Stimulated activated naive CD8-positive, alpha-beta T cell treated with anti-CD3 and anti-CD28 coated beads, Interleukin-15, amount 100 ng/mL, for 72 hours (primary cell): ENCODE measurements around the gene CDH22.
A peak's percentile ranks its signal among the peaks of the same experiment; 100 is the strongest.

Experiments
- ATAC-seq: fragments of 150-1000 bp; cut with Tn5 transposase; 2 replicates; pipeline ENCODE4 v1.10.0; 2021; ENCODE audit warnings: mild to moderate bottlenecking, moderate library complexity
- DNase-seq, 2 donors: peaks; one replicate each; pipeline ENCODE4 v3.0.0; 2021 to 2022
- H3K27ac Mint-ChIP-seq, 2 donors: one replicate each; pipeline ENCODE4 v1.8.0; 2022; ENCODE audit warnings: mild to moderate bottlenecking in 2 of 2, mixed read lengths in 2 of 2, moderate library complexity in 2 of 2
- H3K27me3 Mint-ChIP-seq: one replicate; pipeline ENCODE4 v1.8.0; 2022; ENCODE audit warnings: mixed read lengths
- H3K4me1 Mint-ChIP-seq: one replicate; pipeline ENCODE4 v1.8.0; 2022; ENCODE audit warnings: mild to moderate bottlenecking, mixed read lengths
- H3K4me3 Mint-ChIP-seq, 2 donors: one replicate each; pipeline ENCODE4 v1.8.0; 2022; ENCODE audit warnings: mild to moderate bottlenecking in 2 of 2, mixed read lengths in 2 of 2, moderate library complexity in 1 of 2
- H3K9me3 Mint-ChIP-seq, 2 donors: one replicate each; pipeline ENCODE4 v1.8.0; 2022; ENCODE audit warnings: mixed read lengths in 2 of 2

Gene CDH22

DNA sequence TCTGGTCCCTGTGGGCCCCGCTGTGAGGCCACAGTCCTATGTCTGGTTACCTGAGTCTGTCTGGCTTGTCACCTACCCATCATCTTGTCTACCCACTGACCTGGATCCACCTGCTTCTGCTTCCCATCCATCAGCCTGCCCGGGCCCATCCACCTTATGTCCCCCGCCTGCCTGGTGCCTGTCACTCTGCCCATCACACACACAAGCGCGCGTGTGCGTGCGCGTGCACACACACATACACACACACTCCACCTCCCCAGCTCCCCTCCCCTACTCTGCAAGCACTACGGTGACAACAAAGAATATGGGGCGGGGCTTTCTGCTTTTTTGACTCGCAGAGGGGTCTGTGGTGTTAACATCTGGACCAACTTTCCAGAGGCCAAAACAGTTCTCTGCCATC, 8.0 kb downstream of the CDH22 start:
- DNase-seq (no peak), ATAC-seq (no peak)
- Mint-ChIP-seq H3K27me3 (peaks cover 61% of the 10 kb centered on the region), H3K9me3 (no peaks in the 10 kb centered on the region), H3K4me3 (no peak overlapping the region), H3K4me1 (no peaks in the 10 kb centered on the region), H3K27ac (no peak overlapping the region)

DNA sequence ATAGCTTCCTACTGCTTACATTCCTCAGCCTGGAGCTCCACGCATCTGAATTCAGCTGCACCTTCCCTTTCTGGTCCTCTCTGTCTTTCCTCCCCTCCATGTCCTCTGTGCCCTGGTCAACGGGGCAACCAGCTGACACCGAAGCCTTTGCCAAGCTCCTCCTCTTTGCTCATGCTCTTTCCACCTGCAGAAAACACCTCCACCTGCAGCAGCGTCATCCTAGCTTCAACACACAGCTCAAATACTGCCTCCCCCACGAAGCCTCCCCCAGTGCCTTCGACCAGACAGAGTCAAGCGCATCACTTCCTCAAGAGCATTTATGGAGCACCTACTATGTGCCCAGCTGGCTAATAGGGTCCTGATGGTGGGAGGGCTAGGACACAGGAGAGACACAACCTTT, 9.2 kb downstream of the CDH22 start:
- DNase-seq (no peak), ATAC-seq (no peak)
- no peak overlapping the region for H3K27ac Mint-ChIP-seq
- H3K9me3 Mint-ChIP-seq, result no peaks in the 10 kb centered on the region
- H3K4me1 Mint-ChIP-seq, result no peaks in the 10 kb centered on the region
- H3K27me3 Mint-ChIP-seq, result peaks cover 67% of the 10 kb centered on the region
- H3K4me3 Mint-ChIP-seq, result no peak overlapping the region

DNA sequence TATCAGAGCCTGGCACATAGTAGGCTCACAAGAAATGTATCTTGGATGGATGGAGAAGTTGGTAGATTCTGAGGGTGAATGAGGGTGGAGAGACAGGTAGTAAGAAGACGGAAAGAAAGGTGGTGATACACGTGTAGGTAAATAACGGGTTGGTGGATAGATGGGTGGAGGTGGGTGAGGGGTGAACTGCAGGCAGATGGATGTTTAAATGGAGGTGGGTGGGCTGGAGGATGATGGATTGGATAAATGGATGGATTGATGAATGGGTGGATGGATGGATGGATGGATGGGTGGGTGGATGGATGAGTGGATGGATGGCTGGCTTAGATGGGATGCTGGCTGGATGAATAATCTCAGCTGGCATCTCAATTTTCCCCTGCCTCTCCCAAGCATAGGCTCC, 9.9 kb downstream of the CDH22 start:
- H3K9me3 Mint-ChIP-seq, result no peaks in the 10 kb centered on the region
- DNase-seq (no peak), ATAC-seq (no peak)
- H3K27me3 Mint-ChIP-seq, result peaks cover 61% of the 10 kb centered on the region
- no peaks in the 10 kb centered on the region for H3K4me1 Mint-ChIP-seq
- no peak overlapping the region for H3K27ac Mint-ChIP-seq
- no peak overlapping the region for H3K4me3 Mint-ChIP-seq

DNA sequence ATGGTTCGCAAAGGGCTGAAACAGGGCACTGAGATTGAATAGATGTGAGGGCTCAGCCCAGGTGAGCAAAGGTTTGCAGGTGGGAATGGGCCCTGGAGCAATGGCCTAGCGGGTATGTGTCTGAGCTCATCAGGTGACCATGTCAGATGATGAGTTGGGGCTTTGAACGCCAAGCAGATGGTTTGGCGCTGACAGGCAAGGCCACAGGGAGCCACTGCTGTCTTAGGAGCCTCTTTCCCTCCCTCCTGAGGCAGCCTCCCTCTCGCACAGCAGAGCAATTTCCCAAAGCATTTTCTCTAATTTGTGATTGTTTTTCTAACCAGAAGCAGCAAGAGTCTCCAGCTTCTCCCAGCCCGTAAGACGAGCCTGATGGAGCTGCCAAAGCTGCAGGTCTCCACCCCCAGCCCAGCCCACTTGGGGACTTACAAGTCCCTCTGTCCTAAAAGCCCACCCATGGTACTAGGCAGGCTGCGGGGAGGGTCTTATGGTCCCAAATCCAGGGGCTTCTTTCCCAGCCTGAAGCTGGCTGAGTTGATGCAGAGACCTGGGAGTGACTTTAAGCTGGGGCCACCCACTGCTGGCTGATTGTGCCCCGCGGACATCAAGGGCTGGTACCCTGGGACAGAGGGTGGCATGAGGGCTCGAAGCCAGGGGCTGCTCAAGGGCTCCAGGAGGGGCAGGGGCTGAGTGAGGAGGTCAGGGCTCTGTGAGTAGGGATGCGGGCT, 11.6 kb downstream of the CDH22 start:
- Mint-ChIP-seq H3K4me1 (no peaks in the 10 kb centered on the region), H3K4me3 (no peak overlapping the region), H3K9me3 (no peaks in the 10 kb centered on the region), H3K27ac (no peak overlapping the region), H3K27me3 (peaks cover 65% of the 10 kb centered on the region)
- no peak for DNase-seq
- ATAC-seq, result no peak

DNA sequence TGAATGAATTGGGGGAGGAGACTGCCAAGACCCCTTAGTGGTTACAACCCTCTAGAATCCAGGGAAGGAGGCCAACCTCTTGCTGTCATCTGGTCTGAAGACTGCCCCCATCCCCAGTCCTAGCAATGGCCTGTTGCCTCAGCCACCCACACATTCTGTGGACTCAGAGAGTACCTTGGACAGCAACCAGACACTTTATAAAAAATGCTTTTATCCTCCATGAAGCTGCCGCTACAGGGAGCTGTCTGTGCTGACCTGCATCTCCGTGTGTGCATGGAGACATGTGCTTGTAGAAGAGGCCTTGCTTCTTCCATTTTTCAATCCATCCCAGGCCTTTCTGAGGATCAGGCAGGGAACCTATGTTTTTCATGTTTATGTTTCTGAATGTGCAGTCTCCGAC, 15.2 kb downstream of the CDH22 start:
- DNase-seq (no peak), ATAC-seq (no peak)
- Mint-ChIP-seq H3K9me3 (no peaks in the 10 kb centered on the region), H3K4me1 (no peaks in the 10 kb centered on the region), H3K27me3 (peaks cover 66% of the 10 kb centered on the region), H3K4me3 (no peak overlapping the region), H3K27ac (no peak overlapping the region)

DNA sequence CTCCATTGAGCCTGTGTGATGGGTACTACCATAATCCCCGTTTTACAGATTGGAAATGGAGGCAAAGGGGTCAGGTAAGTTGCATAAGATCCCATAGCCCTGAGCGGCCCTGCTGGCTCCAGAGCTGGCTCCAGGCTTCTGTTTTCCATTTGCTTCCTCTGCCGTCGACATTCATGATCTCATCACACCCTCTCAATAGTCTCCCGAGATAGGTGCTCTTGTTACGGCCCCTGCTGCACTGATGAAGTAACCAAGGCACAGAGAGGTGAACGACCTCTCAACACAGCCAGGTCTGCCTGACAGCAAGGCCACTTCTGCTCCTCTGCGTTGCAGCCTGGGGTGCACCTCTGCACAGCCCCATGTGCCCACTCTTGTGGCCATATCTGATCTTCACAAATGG, 16.9 kb downstream of the CDH22 start:
- DNase-seq, result no peak
- H3K4me1 Mint-ChIP-seq, result no peaks in the 10 kb centered on the region
- H3K27ac Mint-ChIP-seq, result no peak overlapping the region
- H3K9me3 Mint-ChIP-seq, result no peaks in the 10 kb centered on the region
- peaks cover 49% of the 10 kb centered on the region for H3K27me3 Mint-ChIP-seq
- no peak overlapping the region for H3K4me3 Mint-ChIP-seq
- ATAC-seq, result no peak

DNA sequence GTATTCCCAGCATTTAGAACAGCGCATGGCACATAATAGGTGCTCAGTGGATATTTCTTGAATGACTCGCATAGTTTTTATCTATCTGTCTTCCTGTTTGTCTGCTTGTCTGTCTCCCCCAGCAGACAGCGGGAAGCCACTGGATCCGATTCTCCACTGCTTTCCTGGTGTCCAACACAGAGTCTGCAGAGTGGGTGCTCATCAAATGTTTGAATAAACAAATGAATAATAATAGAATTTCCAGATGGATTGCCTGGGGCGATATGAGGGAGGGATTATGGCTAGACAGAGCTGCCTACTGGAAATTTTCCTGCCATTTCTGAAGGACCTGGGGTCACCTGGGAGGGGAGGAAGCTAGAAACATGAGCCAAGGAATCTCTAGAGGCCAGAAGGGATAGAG, 18.9 kb downstream of the CDH22 start:
- DNase-seq (no peak), ATAC-seq (no peak)
- no peaks in the 10 kb centered on the region for H3K9me3 Mint-ChIP-seq
- peaks cover 38% of the 10 kb centered on the region for H3K27me3 Mint-ChIP-seq
- H3K27ac Mint-ChIP-seq, result no peak overlapping the region
- no peaks in the 10 kb centered on the region for H3K4me1 Mint-ChIP-seq
- H3K4me3 Mint-ChIP-seq, result no peak overlapping the region

DNA sequence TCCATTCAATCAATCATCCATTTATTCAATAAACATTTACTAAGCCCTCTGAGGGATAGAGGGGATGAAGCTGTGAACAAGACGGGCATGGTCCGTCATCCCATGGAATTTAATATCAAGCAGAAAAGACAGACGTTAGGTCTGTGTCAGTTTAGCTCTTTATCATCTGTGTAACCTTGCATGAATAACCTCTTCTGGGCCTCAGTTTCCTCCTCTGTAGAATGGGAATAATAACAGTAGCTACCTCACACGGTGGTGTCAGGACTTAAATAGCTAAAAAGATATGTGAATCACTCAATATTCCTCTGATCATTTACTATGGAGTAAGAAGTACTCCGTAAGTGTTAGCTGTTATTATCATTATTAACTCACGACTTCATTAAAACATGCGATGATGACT, 21.3 kb downstream of the CDH22 start:
- no peaks in the 10 kb centered on the region for H3K9me3 Mint-ChIP-seq
- DNase-seq (no peak), ATAC-seq (no peak)
- no peak overlapping the region for H3K4me3 Mint-ChIP-seq
- peaks cover 47% of the 10 kb centered on the region for H3K27me3 Mint-ChIP-seq
- H3K27ac Mint-ChIP-seq, result no peak overlapping the region
- H3K4me1 Mint-ChIP-seq, result no peaks in the 10 kb centered on the region

DNA sequence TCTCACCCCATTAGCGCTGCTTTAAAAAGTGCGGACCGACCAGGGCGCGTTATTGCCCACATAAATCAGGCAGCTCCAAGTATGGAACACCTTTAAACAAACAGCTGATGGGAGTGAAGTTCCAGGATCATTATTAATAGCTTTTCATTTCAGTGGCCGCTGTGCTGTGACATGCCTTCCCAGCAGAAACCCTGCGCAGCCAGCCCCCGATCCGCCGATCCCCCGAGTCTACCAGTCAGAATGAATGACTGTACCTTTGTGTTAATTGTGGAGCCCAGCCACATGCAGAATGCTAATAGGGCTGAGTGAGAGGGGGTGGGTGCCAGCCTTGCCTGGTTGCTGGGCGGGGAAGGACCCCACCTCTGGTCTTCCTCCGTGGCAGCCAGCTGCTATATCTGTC, 21.9 kb downstream of the CDH22 start:
- no peak for DNase-seq
- Mint-ChIP-seq H3K27me3 (peaks cover 47% of the 10 kb centered on the region), H3K4me1 (no peaks in the 10 kb centered on the region), H3K9me3 (no peaks in the 10 kb centered on the region), H3K27ac (no peak overlapping the region), H3K4me3 (no peak overlapping the region)
- no peak for ATAC-seq

DNA sequence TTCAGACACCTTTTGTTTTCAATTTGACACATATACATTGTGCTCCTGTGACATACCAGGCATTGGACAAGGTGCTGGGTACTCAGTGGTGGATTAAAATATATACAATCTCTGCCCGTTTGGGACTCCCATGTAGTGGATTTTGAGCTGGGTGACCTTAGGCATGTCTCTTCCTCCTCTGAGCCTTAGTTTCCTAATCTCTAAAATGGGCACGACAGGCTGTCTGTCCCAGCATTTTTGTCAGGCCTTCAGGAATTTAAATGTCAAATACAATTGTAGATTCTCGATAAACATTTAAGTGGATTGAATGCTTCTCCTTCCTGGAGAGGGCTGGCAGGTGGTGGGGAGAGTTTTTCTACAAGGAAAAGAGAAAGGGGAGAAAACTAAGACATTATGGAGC, 22.6 kb downstream of the CDH22 start:
- no peak for ATAC-seq
- Mint-ChIP-seq H3K9me3 (no peaks in the 10 kb centered on the region), H3K4me3 (no peak overlapping the region), H3K27ac (no peak overlapping the region), H3K27me3 (peaks cover 51% of the 10 kb centered on the region), H3K4me1 (no peaks in the 10 kb centered on the region)
- DNase-seq, result no peak

DNA sequence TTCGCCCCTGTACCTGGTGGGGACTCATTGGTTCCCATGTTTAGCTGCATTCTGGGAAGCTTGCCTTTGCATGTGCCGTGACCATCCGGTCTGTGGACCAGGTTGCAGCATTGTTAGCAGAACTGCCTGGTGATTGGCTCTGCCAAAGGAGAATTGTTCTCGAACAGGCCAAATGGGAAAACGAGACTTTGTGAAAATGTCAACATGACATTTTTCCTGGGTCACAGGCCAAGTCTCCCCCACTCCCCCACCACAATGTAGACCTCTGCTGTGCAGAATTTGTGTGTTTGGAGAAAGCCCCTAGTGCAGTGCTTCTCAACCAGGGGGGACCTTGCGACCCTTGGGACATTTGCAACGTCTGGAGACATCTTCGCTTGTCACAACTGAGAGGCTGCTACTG, 23.2 kb downstream of the CDH22 start:
- ATAC-seq (no peak), DNase-seq (no peak)
- no peak overlapping the region for H3K4me3 Mint-ChIP-seq
- H3K27ac Mint-ChIP-seq, result no peak overlapping the region
- H3K4me1 Mint-ChIP-seq, result no peaks in the 10 kb centered on the region
- H3K9me3 Mint-ChIP-seq, result no peaks in the 10 kb centered on the region
- peaks cover 49% of the 10 kb centered on the region for H3K27me3 Mint-ChIP-seq

DNA sequence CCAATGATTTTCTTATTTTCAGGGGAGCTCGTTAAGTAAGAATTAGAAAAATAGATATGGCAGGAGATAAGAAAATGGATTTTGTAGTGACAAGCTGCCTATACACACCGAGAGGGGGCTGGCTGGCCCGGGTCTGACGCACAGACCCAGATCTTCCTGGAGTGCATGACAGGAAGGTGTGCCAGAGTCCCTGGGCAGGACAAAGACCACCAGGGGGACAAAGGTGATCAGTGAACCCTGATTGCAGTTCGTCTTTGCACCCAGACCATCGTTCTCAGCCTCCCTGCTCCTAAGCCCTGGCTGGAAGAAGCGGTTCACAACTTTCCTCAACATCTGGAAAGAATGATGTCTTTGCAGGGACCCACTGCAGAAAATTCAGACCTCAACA, 24.3 kb downstream of the CDH22 start:
- ATAC-seq (no peak), DNase-seq (no peak)
- no peak overlapping the region for H3K27ac Mint-ChIP-seq
- no peak overlapping the region for H3K4me3 Mint-ChIP-seq
- H3K4me1 Mint-ChIP-seq, result no peaks in the 10 kb centered on the region
- H3K27me3 Mint-ChIP-seq, result peaks cover 49% of the 10 kb centered on the region
- no peaks in the 10 kb centered on the region for H3K9me3 Mint-ChIP-seq

DNA sequence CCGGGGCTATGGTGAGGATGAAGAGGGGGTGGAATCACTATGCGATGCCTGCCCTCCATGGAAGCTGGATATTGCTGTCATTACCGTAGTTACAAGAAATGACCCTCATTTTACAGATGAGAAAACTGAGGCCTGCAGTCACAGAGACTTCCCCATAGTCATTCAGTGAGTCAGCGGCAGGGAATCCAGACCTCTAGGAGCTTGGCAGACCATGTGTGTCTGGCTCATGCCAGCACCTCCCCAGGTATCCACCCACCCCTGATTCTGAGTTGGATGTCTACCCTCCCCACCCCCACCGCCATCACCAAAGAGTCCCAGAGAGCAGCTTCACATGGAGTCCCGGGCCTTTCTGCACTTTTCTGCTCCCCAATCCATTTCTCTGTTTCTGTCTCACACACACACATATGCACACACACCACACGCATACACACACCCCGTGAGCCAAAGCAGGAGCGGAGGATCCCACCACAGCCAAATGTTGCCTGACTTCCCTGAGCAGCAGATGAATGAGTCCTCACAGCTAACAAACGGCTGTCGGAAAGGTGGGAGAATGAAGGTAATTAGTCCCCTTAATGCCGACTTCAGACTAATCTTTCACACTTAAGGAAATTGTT, 24.8 kb downstream of the CDH22 start:
- no peak overlapping the region for H3K4me3 Mint-ChIP-seq

DNA sequence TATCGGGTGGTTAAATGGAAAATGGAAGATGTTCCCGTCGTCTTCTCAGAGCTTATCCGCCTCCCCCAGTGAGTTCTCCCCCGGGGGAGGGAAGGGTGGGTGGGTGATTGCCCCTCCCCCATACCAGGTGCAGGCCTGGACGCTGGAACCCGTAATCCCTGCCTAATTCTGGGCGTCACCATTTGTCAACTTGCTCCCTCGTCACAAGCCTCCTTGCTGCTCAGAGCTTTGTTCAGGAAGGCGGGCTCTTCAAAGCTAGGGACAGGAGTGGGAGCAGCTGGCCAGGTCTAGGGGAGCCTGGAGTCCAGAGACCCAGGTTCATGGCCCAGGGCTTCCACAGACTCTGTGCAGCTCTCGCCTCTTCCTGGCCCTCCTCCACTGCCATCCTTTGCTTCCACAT, 25.6 kb downstream of the CDH22 start:
- ATAC-seq (no peak), DNase-seq (no peak)
- Mint-ChIP-seq H3K4me3 (no peak overlapping the region), H3K4me1 (no peaks in the 10 kb centered on the region), H3K27me3 (peaks cover 55% of the 10 kb centered on the region), H3K9me3 (no peaks in the 10 kb centered on the region), H3K27ac (no peak overlapping the region)

More for the DNA sequence above, 24.8 kb downstream of the CDH22 start:
- H3K9me3 Mint-ChIP-seq, result no peaks in the 10 kb centered on the region
- H3K27ac Mint-ChIP-seq, result no peak overlapping the region
- no peak for DNase-seq
- peaks cover 49% of the 10 kb centered on the region for H3K27me3 Mint-ChIP-seq
- H3K4me1 Mint-ChIP-seq, result no peaks in the 10 kb centered on the region
- no peak for ATAC-seq

DNA sequence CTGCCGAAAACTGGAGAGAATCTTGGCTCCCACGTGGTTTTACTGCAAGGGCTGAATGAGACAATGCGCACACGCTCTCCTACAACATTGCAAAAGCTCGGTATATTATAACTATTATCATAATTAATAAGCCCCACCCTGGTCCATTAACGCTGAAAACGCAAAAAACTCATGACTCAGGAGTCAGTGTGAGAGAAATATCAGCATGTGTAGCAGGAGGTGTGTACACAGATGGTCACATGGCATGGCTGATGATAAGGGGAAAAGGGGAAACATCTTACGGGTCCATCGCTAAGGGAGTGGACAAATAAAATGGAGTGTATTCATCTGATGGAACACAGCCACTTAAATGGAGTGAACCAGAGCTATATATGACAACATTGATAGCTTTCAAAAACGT, 29.2 kb downstream of the CDH22 start:
- no peaks in the 10 kb centered on the region for H3K9me3 Mint-ChIP-seq
- ATAC-seq, result no peak
- H3K4me3 Mint-ChIP-seq, result no peak overlapping the region
- no peak overlapping the region for H3K27ac Mint-ChIP-seq
- DNase-seq, result no peak
- H3K4me1 Mint-ChIP-seq, result peaks cover 4% of the 10 kb centered on the region
- peaks cover 72% of the 10 kb centered on the region for H3K27me3 Mint-ChIP-seq

DNA sequence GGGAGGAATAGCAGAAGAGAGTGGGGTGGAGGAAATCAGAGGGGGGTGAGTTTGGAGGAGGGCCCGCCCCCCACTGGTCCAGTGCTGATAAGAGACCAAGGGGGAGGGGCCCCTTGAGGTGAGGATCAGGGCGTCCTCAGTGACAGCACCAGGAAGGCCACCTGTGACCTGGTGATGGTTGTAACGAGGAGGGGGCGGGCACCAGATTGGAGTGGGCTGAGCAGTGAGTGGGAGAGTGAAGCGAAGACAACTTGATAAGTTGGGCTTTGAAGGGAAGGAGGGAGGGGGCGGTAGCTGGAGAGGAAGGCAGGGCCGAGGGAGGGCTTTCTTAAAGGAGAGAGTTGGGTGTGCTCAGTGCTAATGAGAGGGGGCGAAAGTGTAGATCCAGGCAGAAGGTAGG, 30.7 kb downstream of the CDH22 start:
- Mint-ChIP-seq H3K4me1 (peaks cover 4% of the 10 kb centered on the region), H3K27ac (peak overlapping the region in 1 of 2 donors; percentile 84), H3K27me3 (peaks cover 66% of the 10 kb centered on the region), H3K4me3 (no peak overlapping the region), H3K9me3 (peaks cover 0 to under 1% of the 10 kb centered on the region in 2 donors)
- DNase-seq, result no peak
- ATAC-seq, result no peak

DNA sequence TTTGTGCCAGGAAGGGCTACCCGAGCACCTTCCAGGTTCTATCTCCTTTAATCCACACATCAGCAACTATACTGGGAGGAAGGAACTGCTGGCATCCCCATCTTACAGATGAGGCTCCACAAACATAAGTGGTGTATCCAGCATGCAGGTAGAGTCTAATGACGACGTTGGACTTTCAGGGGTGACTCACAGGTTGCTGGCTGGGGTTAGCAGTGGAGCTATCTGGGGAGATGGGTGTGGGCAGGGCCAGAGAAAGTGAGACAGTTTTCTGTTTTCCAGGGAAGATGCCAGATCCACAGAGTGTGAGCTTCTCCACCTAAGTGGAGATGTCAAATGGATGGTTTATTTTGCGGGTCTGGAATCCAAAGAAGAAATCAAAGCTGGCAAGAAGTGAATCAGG, 31.8 kb downstream of the CDH22 start:
- DNase-seq (no peak), ATAC-seq (no peak)
- H3K27ac Mint-ChIP-seq, result no peak overlapping the region
- peaks cover 66% of the 10 kb centered on the region for H3K27me3 Mint-ChIP-seq
- H3K4me3 Mint-ChIP-seq, result no peak overlapping the region
- H3K9me3 Mint-ChIP-seq, result peaks cover 0 to 7% of the 10 kb centered on the region in 2 donors
- peaks cover 4% of the 10 kb centered on the region for H3K4me1 Mint-ChIP-seq
